B cell (primary cell): ENCODE results near the gene ANKRD44.

ENCODE experiments used
- CTCF ChIP-seq: fragments of 200-600 bp; IDR thresholded peaks from one replicate; pipeline ENCODE4 v1.8.0; 2022; ENCODE audit warnings: antibody characterized with exemption, mild to moderate bottlenecking
- EZH2 ChIP-seq: IDR thresholded peaks from 2 replicates; pipeline ENCODE4 v1.6.1; 2012; ENCODE audit warnings: borderline replicate concordance, low read depth, mild to moderate bottlenecking, moderate library complexity, low read length; ENCODE audit not compliant: insufficient read depth, poor library complexity, severe bottlenecking

- TF ChIP-seq CTCF (no peak), EZH2 (no peak)
These were observed 53.9 kb downstream of the ANKRD44 start for GRCh38 chr2:197256547-197257170.
